Upper lobe of right lung (tissue), 1 donor: Measurements from ENCODE around the gene CD47. TPM values are rescaled to one million over a fixed set of nuclear protein-coding genes. Genes with fewer than 3 reads are reported as not detected.

Experiments
- ATAC-seq: fragments of 200-7000 bp; cut with Tn5 transposase; one replicate; pipeline ENCODE4 v1.9.1; 2020; ENCODE audit warnings: mild to moderate bottlenecking, moderate library complexity
- DNase-seq: peaks from one replicate; pipeline ENCODE4 v3.0.0-alpha.2; 2020
- H3K27ac ChIP-seq: fragments of 200-600 bp; one replicate; pipeline ENCODE4 v1.8.0; 2022
- H3K27me3 ChIP-seq: fragments of 200-600 bp; one replicate; pipeline ENCODE4 v1.8.0; 2022; ENCODE audit warnings: mild to moderate bottlenecking
- H3K36me3 ChIP-seq: fragments of 200-600 bp; one replicate; pipeline ENCODE4 v1.8.0; 2022
- H3K4me1 ChIP-seq: fragments of 200-600 bp; one replicate; pipeline ENCODE4 v1.8.0; 2022
- H3K4me3 ChIP-seq: fragments of 200-600 bp; one replicate; pipeline ENCODE4 v1.8.0; 2022; ENCODE audit warnings: mild to moderate bottlenecking
- H3K9me3 ChIP-seq: fragments of 200-600 bp; one replicate; pipeline ENCODE4 v1.8.0; 2022
- CTCF ChIP-seq: fragments of 200-600 bp; IDR thresholded peaks from one replicate; pipeline ENCODE4 v1.8.0; 2022; ENCODE audit warnings: antibody characterized with exemption
- intact Hi-C: fragments of 100-400 bp; cut with DNase I; formaldehyde crosslinking; loops from one replicate; pipeline ENCODE4 v1.11.0; 2022
- total RNA-seq: library from RNA; stranded (reverse); fragmentation: NEBNext Ultra II Directional; extraction: Animal tissue kit (Norgen Biotek cat#: 25700); gene quantifications from one replicate; pipeline ENCODE4 v1.2.1, GENCODE V29; 2021
- donor health status: DM: no; HTN: yes; CAD: no; lungs with severe emphysema.

Gene CD47
- total RNA-seq, 1 donor from 2014 or later, result 228 TPM

GRCh38 chr3:108133048-108133369, 42.2 kb upstream of the CD47 start:
- H3K9me3 ChIP-seq, result no peaks in the 10 kb centered on the region
- intact Hi-C loops, result no loop called here
- ATAC-seq, result no peak

GRCh38 chr3:108131475-108132134, 40.8 kb upstream of the CD47 start:
- no peaks in the 10 kb centered on the region for H3K36me3 ChIP-seq
- H3K4me1 ChIP-seq, result peaks cover 28% of the 10 kb centered on the region
- no peak overlapping the region for H3K4me3 ChIP-seq
- no peak for DNase-seq
- TF ChIP-seq CTCF, result no peak
- no peaks in the 10 kb centered on the region for H3K27me3 ChIP-seq
- intact Hi-C loops, result no loop called here
- H3K27ac ChIP-seq, result no peak overlapping the region
- peak; percentile 9 for ATAC-seq
- no peaks in the 10 kb centered on the region for H3K9me3 ChIP-seq

More at GRCh38 chr3:108133048-108133369, 42.2 kb upstream of the CD47 start:
- TF ChIP-seq CTCF, result no peak
- Histone ChIP-seq H3K4me1 (peaks cover 31% of the 10 kb centered on the region), H3K27me3 (no peaks in the 10 kb centered on the region), H3K27ac (peak overlapping the region; percentile 43), H3K4me3 (no peak overlapping the region), H3K36me3 (no peaks in the 10 kb centered on the region)
- no peak for DNase-seq

- no peaks in the 10 kb centered on the region for H3K36me3 ChIP-seq
- H3K27me3 ChIP-seq, result no peaks in the 10 kb centered on the region
- H3K4me3 ChIP-seq, result no peak overlapping the region
- ATAC-seq (no peak), DNase-seq (no peak)
- intact Hi-C loops, result no loop called here
- H3K27ac ChIP-seq, result no peak overlapping the region
- H3K9me3 ChIP-seq, result no peaks in the 10 kb centered on the region
- no peak for TF ChIP-seq CTCF
- peaks cover 27% of the 10 kb centered on the region for H3K4me1 ChIP-seq
These were observed 40.1 kb upstream of the CD47 start for GRCh38 chr3:108130701-108131474.

GRCh38 chr3:108130236-108130635, 39.4 kb upstream of the CD47 start:
- Histone ChIP-seq H3K4me3 (no peak overlapping the region), H3K4me1 (peaks cover 27% of the 10 kb centered on the region), H3K36me3 (no peaks in the 10 kb centered on the region), H3K9me3 (no peaks in the 10 kb centered on the region), H3K27me3 (no peaks in the 10 kb centered on the region), H3K27ac (no peak overlapping the region)
- no peak for ATAC-seq
- no peak for TF ChIP-seq CTCF
- intact Hi-C loops, result no loop called here
- DNase-seq, result no peak

- H3K27me3 ChIP-seq, result no peaks in the 10 kb centered on the region
- TF ChIP-seq CTCF, result no peak
- intact Hi-C loops, result no loop called here
- no peaks in the 10 kb centered on the region for H3K36me3 ChIP-seq
- H3K27ac ChIP-seq, result no peak overlapping the region
- no peak overlapping the region for H3K4me3 ChIP-seq
- peaks cover 8% of the 10 kb centered on the region for H3K4me1 ChIP-seq
- H3K9me3 ChIP-seq, result no peaks in the 10 kb centered on the region
- DNase-seq, result no peak
- ATAC-seq, result peak; percentile 61
These were observed 36.6 kb upstream of the CD47 start for GRCh38 chr3:108127301-108127988.
